ENCODE measurements around the gene SLF2. TPM values are rescaled to one million over a fixed set of nuclear protein-coding genes. Genes with fewer than 3 reads are reported as not detected.

The SLF2 gene
- total RNA-seq, 1 experiment from 2014 or later, result 13.6 TPM

- DNase-seq, result no peak
- TF ChIP-seq EZH2 (IDR thresholded peaks at IDR 0.05; ENCODE audit: low read depth) (no peak), CTCF (conservative IDR thresholded peaks at IDR 0.05) (no peak)
- H3K27me3 ChIP-seq (ENCODE audit: insufficient read depth, low read depth), result peaks cover 48% of the 10 kb centered on the region
- no peaks in the 10 kb centered on the region for H3K9me2 ChIP-seq (ENCODE audit: insufficient read depth)
- H3K4me3 ChIP-seq, result no peak overlapping the region
- H3K79me2 ChIP-seq (ENCODE audit: low read depth), result no peaks in the 10 kb centered on the region
- H3K36me3 ChIP-seq (ENCODE audit: low read depth), result no peaks in the 10 kb centered on the region
- H4K20me1 ChIP-seq (ENCODE audit: insufficient read depth), result no peaks in the 10 kb centered on the region
- intact Hi-C loops (cut with micrococcal nuclease; ENCODE audit: unreplicated experiment), result no loop called here
- H3F3A ChIP-seq (ENCODE audit: insufficient read depth, low read depth), result no peaks in the 10 kb centered on the region
- no peak overlapping the region for H3K27ac ChIP-seq
- H3K4me1 ChIP-seq (replicated peaks; ENCODE audit: insufficient read depth), result no peaks in the 10 kb centered on the region
- H3K4me2 ChIP-seq, result no peak overlapping the region
- ChIA-PET POLR2A (ENCODE audit: unreplicated experiment) (no interaction called here), CTCF (no interaction called here)
- H3K9me3 ChIP-seq (ENCODE audit: insufficient read depth, low read depth), result no peaks in the 10 kb centered on the region
- BruUV-seq (replicated peaks), result no TSS peak
- no peak overlapping the region for H2AFZ ChIP-seq
Observed at GRCh38 chr10:100869399-100869798, 43.4 kb upstream of the SLF2 start.

GRCh38 chr10:100872034-100872791 lies 40.5 kb upstream of the SLF2 start:
- ChIA-PET CTCF (interaction anchor here (0.6 to 0.8 kb wide), 3 partner anchors 241 to 353 kb away, joined by 3 to 20 read pairs (median 4); no protein-coding TSS in a partner anchor), POLR2A (ENCODE audit: unreplicated experiment) (no interaction called here)
- DNase-seq, result peak in 1 of 2 experiments; percentile 19
- no peaks in the 10 kb centered on the region for H4K20me1 ChIP-seq (ENCODE audit: insufficient read depth)
- no peak overlapping the region for H3K4me2 ChIP-seq
- intact Hi-C loops (cut with micrococcal nuclease; ENCODE audit: unreplicated experiment), result no loop called here
- H3K9me3 ChIP-seq (ENCODE audit: insufficient read depth, low read depth), result no peaks in the 10 kb centered on the region
- no peaks in the 10 kb centered on the region for H3K36me3 ChIP-seq (ENCODE audit: low read depth)
- H3K4me1 ChIP-seq (replicated peaks; ENCODE audit: insufficient read depth), result no peaks in the 10 kb centered on the region
- H3K4me3 ChIP-seq, result no peak overlapping the region
- H3K9me2 ChIP-seq (ENCODE audit: insufficient read depth), result no peaks in the 10 kb centered on the region
- peaks cover 31% of the 10 kb centered on the region for H3K27me3 ChIP-seq (ENCODE audit: insufficient read depth, low read depth)
- H2AFZ ChIP-seq, result no peak overlapping the region
- no TSS peak for BruUV-seq (replicated peaks)
- no peaks in the 10 kb centered on the region for H3F3A ChIP-seq (ENCODE audit: insufficient read depth, low read depth)
- H3K79me2 ChIP-seq (ENCODE audit: low read depth), result no peaks in the 10 kb centered on the region
- TF ChIP-seq CTCF (conservative IDR thresholded peaks at IDR 0.05) (peak; percentile 54), EZH2 (IDR thresholded peaks at IDR 0.05; ENCODE audit: low read depth) (no peak)
- no peak overlapping the region for H3K27ac ChIP-seq

- POLR2A ChIA-PET (ENCODE audit: unreplicated experiment), result no interaction called here
- H2AFZ ChIP-seq, result no peak overlapping the region
- no peak overlapping the region for H3K4me3 ChIP-seq
- H3K9me2 ChIP-seq (ENCODE audit: insufficient read depth), result no peaks in the 10 kb centered on the region
- H3K27ac ChIP-seq, result no peak overlapping the region
- H4K20me1 ChIP-seq (ENCODE audit: insufficient read depth), result no peaks in the 10 kb centered on the region
- no peaks in the 10 kb centered on the region for H3K9me3 ChIP-seq (ENCODE audit: insufficient read depth, low read depth)
- H3K79me2 ChIP-seq (ENCODE audit: low read depth), result no peaks in the 10 kb centered on the region
- intact Hi-C loops (cut with micrococcal nuclease; ENCODE audit: unreplicated experiment), result no loop called here
- TF ChIP-seq CTCF (conservative IDR thresholded peaks at IDR 0.05), result no peak
- TF ChIP-seq EZH2 (IDR thresholded peaks at IDR 0.05; ENCODE audit: low read depth), result no peak
- peaks cover 27% of the 10 kb centered on the region for H3K27me3 ChIP-seq (ENCODE audit: insufficient read depth, low read depth)
- no peaks in the 10 kb centered on the region for H3K36me3 ChIP-seq (ENCODE audit: low read depth)
- BruUV-seq (replicated peaks), result no TSS peak
- H3F3A ChIP-seq (ENCODE audit: insufficient read depth, low read depth), result no peaks in the 10 kb centered on the region
- DNase-seq, result no peak
- no peaks in the 10 kb centered on the region for H3K4me1 ChIP-seq (replicated peaks; ENCODE audit: insufficient read depth)
- CTCF ChIA-PET, result no interaction called here
- no peak overlapping the region for H3K4me2 ChIP-seq
Observed at GRCh38 chr10:100873146-100873826, 39.5 kb upstream of the SLF2 start.

Measured in PC-9 (cell line).